ENCODE measurements around the gene RPP30. TPM values are rescaled to one million over a fixed set of nuclear protein-coding genes. Genes with fewer than 3 reads are reported as not detected.
A peak's percentile ranks its signal among the peaks of the same experiment; 100 is the strongest.
"Not testable (repeated sequence)": the region's sequence is repeated elsewhere in the genome, so short reads cannot be mapped to it uniquely, and the experiment has no call there.

The RPP30 gene
- total and polyA plus RNA-seq, 2 experiments from 2014 or later, result 89.7 to 142 TPM

DNA sequence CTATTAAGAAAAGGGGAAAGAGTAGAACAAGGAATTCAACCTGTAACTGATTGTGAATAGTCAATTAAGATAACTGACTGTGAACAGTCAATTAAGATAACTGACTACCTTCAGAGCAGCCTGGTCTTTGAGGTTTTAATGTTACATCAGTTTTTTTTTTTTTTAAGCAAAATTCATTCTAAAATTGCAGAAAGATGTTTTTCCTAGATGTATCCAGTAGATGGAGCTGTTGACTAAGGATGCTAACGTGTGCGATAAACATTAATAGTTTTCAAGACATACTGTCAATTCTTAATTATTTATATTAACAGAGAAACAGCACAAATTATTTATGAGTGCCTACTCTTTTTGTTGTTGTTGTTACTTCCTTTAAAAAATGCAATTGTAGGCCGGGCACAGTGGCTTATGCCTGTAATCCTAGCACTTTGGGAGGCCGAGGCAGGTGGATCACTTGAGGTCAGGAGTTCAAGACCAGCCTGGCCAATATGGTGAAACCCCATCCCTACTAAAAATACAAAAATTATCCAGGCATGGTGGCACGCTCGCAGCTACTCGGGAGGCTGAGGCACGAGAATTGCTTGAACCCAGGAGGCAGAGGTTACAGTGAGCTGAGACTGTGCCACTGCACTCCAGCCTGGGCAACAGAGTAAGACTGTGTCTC, 8.4 kb downstream of the RPP30 start:
- H3K4me3 ChIP-seq; H3K4me1 ChIP-seq (ENCODE audit: insufficient read depth); H3K27ac Mint-ChIP-seq; H3K4me2 ChIP-seq; H3K4me3 Mint-ChIP-seq; H2AFZ ChIP-seq; H3K27ac ChIP-seq (ENCODE audit: low read depth); H3K27me3 Mint-ChIP-seq (ENCODE audit: insufficient read depth, low read depth, poor library complexity); H3K79me2 ChIP-seq (replicated peaks; ENCODE audit: insufficient read depth); H3K9me3 Mint-ChIP-seq; H3K4me1 Mint-ChIP-seq; H3K9me2 ChIP-seq (ENCODE audit: insufficient read depth); H3K27me3 ChIP-seq (ENCODE audit: insufficient read depth); ATAC-seq; H4K20me1 ChIP-seq (replicated peaks; ENCODE audit: insufficient read depth); H3F3A ChIP-seq (replicated peaks; ENCODE audit: low read depth): not testable (repeated sequence)
- peaks cover 57% of the 10 kb centered on the region for H3K36me3 Mint-ChIP-seq (ENCODE audit: low read depth)
- TF ChIP-seq, protein P1, sequence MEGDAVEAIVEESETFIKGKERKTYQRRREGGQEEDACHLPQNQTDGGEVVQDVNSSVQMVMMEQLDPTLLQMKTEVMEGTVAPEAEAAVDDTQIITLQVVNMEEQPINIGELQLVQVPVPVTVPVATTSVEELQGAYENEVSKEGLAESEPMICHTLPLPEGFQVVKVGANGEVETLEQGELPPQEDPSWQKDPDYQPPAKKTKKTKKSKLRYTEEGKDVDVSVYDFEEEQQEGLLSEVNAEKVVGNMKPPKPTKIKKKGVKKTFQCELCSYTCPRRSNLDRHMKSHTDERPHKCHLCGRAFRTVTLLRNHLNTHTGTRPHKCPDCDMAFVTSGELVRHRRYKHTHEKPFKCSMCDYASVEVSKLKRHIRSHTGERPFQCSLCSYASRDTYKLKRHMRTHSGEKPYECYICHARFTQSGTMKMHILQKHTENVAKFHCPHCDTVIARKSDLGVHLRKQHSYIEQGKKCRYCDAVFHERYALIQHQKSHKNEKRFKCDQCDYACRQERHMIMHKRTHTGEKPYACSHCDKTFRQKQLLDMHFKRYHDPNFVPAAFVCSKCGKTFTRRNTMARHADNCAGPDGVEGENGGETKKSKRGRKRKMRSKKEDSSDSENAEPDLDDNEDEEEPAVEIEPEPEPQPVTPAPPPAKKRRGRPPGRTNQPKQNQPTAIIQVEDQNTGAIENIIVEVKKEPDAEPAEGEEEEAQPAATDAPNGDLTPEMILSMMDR (conservative IDR thresholded peaks at IDR 0.05; ENCODE audit: low read depth in 2 of 2), result peak in 1 of 2 experiments; percentile 76; a peak in 3 of 4 replicates
- DNase-seq (ENCODE audit: low spot score), result peak; percentile 45
- H3K36me3 ChIP-seq (ENCODE audit: insufficient read depth), result peaks cover 24% of the 10 kb centered on the region

DNA sequence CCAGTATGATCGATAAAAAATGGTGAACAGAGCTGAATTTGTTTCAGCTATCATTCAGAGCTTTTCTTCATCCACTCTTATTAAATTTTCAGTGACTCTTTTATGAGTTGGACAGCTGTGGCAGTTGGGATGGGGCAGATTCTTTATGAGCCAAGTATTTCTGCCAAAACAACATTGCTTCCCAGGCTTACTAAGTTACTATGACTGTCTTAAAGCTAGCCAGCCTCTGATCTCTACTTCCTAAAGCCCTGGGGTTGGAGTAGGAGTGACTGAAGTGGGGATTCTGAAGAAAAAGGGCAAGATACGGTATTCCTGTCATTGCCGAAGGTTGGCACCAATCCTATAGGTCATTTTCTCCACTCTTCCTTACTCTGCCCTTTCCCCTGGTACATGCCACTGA, 12.7 kb downstream of the RPP30 start:
- Histone ChIP-seq H3K79me2 (replicated peaks; ENCODE audit: insufficient read depth) (no peaks in the 10 kb centered on the region), H3F3A (replicated peaks; ENCODE audit: low read depth) (no peaks in the 10 kb centered on the region), H3K27me3 (ENCODE audit: insufficient read depth) (no peaks in the 10 kb centered on the region), H4K20me1 (replicated peaks; ENCODE audit: insufficient read depth) (peaks cover 16% of the 10 kb centered on the region), H3K4me2 (no peak overlapping the region), H2AFZ (no peak overlapping the region), H3K4me1 (ENCODE audit: insufficient read depth) (no peaks in the 10 kb centered on the region), H3K36me3 (ENCODE audit: insufficient read depth) (peaks cover 35% of the 10 kb centered on the region), H3K9me2 (ENCODE audit: insufficient read depth) (no peaks in the 10 kb centered on the region), H3K27ac (ENCODE audit: low read depth) (no peak overlapping the region), H3K4me3 (no peak overlapping the region)
- Mint-ChIP-seq H3K36me3 (ENCODE audit: low read depth) (peaks cover 58% of the 10 kb centered on the region), H3K4me3 (no peak overlapping the region), H3K9me3 (no peaks in the 10 kb centered on the region), H3K4me1 (no peaks in the 10 kb centered on the region), H3K27ac (no peak overlapping the region), H3K27me3 (ENCODE audit: insufficient read depth, low read depth, poor library complexity) (peaks cover 2% of the 10 kb centered on the region)
- DNase-seq (ENCODE audit: low spot score) (no peak), ATAC-seq (no peak)
- TF ChIP-seq JUNB (IDR thresholded peaks at IDR 0.05; ENCODE audit: unreplicated experiment) (no peak), EZH2 (IDR thresholded peaks at IDR 0.05; ENCODE audit: low read depth, unreplicated experiment) (no peak), STAT1 (IDR thresholded peaks at IDR 0.05; ENCODE audit: unreplicated experiment) (no peak), ZNF331 (CRISPR knock-in tag; IDR thresholded peaks at IDR 0.05; ENCODE audit: low read depth) (no peak), CREB1 (CRISPR knock-in tag; IDR thresholded peaks at IDR 0.05; ENCODE audit: low read depth) (no peak), ZNF114 (CRISPR knock-in tag; IDR thresholded peaks at IDR 0.05) (no peak)
- TF ChIP-seq, protein P2, sequence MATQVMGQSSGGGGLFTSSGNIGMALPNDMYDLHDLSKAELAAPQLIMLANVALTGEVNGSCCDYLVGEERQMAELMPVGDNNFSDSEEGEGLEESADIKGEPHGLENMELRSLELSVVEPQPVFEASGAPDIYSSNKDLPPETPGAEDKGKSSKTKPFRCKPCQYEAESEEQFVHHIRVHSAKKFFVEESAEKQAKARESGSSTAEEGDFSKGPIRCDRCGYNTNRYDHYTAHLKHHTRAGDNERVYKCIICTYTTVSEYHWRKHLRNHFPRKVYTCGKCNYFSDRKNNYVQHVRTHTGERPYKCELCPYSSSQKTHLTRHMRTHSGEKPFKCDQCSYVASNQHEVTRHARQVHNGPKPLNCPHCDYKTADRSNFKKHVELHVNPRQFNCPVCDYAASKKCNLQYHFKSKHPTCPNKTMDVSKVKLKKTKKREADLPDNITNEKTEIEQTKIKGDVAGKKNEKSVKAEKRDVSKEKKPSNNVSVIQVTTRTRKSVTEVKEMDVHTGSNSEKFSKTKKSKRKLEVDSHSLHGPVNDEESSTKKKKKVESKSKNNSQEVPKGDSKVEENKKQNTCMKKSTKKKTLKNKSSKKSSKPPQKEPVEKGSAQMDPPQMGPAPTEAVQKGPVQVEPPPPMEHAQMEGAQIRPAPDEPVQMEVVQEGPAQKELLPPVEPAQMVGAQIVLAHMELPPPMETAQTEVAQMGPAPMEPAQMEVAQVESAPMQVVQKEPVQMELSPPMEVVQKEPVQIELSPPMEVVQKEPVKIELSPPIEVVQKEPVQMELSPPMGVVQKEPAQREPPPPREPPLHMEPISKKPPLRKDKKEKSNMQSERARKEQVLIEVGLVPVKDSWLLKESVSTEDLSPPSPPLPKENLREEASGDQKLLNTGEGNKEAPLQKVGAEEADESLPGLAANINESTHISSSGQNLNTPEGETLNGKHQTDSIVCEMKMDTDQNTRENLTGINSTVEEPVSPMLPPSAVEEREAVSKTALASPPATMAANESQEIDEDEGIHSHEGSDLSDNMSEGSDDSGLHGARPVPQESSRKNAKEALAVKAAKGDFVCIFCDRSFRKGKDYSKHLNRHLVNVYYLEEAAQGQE (IDR thresholded peaks at IDR 0.05; ENCODE audit: unreplicated experiment), result no peak
- TF ChIP-seq, protein P3, sequence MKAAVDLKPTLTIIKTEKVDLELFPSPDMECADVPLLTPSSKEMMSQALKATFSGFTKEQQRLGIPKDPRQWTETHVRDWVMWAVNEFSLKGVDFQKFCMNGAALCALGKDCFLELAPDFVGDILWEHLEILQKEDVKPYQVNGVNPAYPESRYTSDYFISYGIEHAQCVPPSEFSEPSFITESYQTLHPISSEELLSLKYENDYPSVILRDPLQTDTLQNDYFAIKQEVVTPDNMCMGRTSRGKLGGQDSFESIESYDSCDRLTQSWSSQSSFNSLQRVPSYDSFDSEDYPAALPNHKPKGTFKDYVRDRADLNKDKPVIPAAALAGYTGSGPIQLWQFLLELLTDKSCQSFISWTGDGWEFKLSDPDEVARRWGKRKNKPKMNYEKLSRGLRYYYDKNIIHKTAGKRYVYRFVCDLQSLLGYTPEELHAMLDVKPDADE (IDR thresholded peaks at IDR 0.05), result no peak

Measured in GM23338 (cell line).